Keratinocyte (primary cell): ENCODE measurements around the gene TPI1. TPM values are rescaled to one million over a fixed set of nuclear protein-coding genes. Genes with fewer than 3 reads are reported as not detected.
A peak's percentile ranks its signal among the peaks of the same experiment; 100 is the strongest.

ENCODE experiments used
- DNase-seq: peaks from one replicate; pipeline ENCODE4 v3.0.0-alpha.2; 2011; ENCODE audit warnings: low read depth, missing footprints, low spot score
- FAIRE-seq: peaks from 2 replicates; lab custom pipeline; 2011; peaks lifted over from hg19 to GRCh38; lab: Jason Lieb, UNC
- H2AFZ ChIP-seq: 2 replicates; pipeline ENCODE4 v1.6.0; 2012; ENCODE audit warnings: low read length, control low read depth, inconsistent platforms; ENCODE audit not compliant: control insufficient read depth
- H3K27ac ChIP-seq: 2 replicates; pipeline ENCODE4 v1.5.1; 2011; ENCODE audit warnings: low read length; ENCODE audit not compliant: control insufficient read depth, insufficient read depth
- H3K27me3 ChIP-seq: 3 replicates; pipeline ENCODE4 v1.6.0; 2011; ENCODE audit warnings: low read length; ENCODE audit not compliant: control insufficient read depth, insufficient read depth; ENCODE audit errors: extremely low read depth
- H3K36me3 ChIP-seq, 2 experiments: 2 replicates in 1 of 2; 3 replicates in 1 of 2; pipeline ENCODE4 v1.5.1; 2011; ENCODE audit warnings: low read length in 2 of 2, mild to moderate bottlenecking in 1 of 2; ENCODE audit not compliant: control insufficient read depth in 2 of 2, insufficient read depth in 2 of 2; ENCODE audit errors: extremely low read depth in 1 of 2
- H3K4me1 ChIP-seq: 3 replicates; pipeline ENCODE4 v1.5.1; 2011; ENCODE audit warnings: low read length; ENCODE audit not compliant: control insufficient read depth, insufficient read depth; ENCODE audit errors: extremely low read depth
- H3K4me2 ChIP-seq: 3 replicates; pipeline ENCODE4 v1.6.0; 2011; ENCODE audit warnings: low read depth, low read length; ENCODE audit not compliant: control insufficient read depth, insufficient read depth; ENCODE audit errors: extremely low read depth
- H3K4me3 ChIP-seq, 3 experiments: fragments of 200-600 bp in 1 of 3; sonication (generic) in 1 of 3; 2 replicates in 2 of 3; 3 replicates in 1 of 3; pipeline ENCODE4 v1.5.1; 2011 to 2016; ENCODE audit warnings: low read length in 3 of 3, mild to moderate bottlenecking in 3 of 3, control low read depth in 2 of 3, inconsistent platforms in 1 of 3, low read depth in 1 of 3, mixed read lengths in 1 of 3, mixed run types in 1 of 3, moderate library complexity in 1 of 3; ENCODE audit not compliant: control insufficient read depth in 2 of 3, insufficient read depth in 2 of 3; ENCODE audit errors: extremely low read depth in 1 of 3
- H3K79me2 ChIP-seq: 2 replicates; pipeline ENCODE4 v1.6.0; 2012; ENCODE audit warnings: low read length; ENCODE audit not compliant: control insufficient read depth, insufficient read depth
- H3K9ac ChIP-seq: 3 replicates; pipeline ENCODE4 v1.6.0; 2011; ENCODE audit warnings: low read length; ENCODE audit not compliant: control insufficient read depth, insufficient read depth; ENCODE audit errors: extremely low read depth
- H3K9me1 ChIP-seq: 3 replicates; pipeline ENCODE4 v1.6.0; 2011; ENCODE audit warnings: low read length; ENCODE audit not compliant: control insufficient read depth, insufficient read depth; ENCODE audit errors: extremely low read depth
- H3K9me3 ChIP-seq: 2 replicates; pipeline ENCODE4 v1.5.1; 2012; ENCODE audit warnings: low read depth, low read length; ENCODE audit not compliant: control insufficient read depth
- H4K20me1 ChIP-seq: 3 replicates; pipeline ENCODE4 v1.6.0; 2011; ENCODE audit warnings: low read length; ENCODE audit not compliant: control insufficient read depth, insufficient read depth; ENCODE audit errors: extremely low read depth
- CTCF ChIP-seq, 3 experiments: IDR thresholded peaks in 1 of 3; conservative IDR thresholded peaks in 1 of 3; optimal IDR thresholded peaks in 1 of 3; 2 replicates in 2 of 3; 3 replicates in 1 of 3; pipeline versions ENCODE3 to v1.5.1; 2011; ENCODE audit warnings: low read length in 3 of 3, mild to moderate bottlenecking in 3 of 3, moderate library complexity in 2 of 3, control low read depth in 1 of 3, inconsistent platforms in 1 of 3; ENCODE audit not compliant: insufficient read depth in 2 of 3; ENCODE audit errors: extremely low read depth in 1 of 3
- EZH2 ChIP-seq: IDR thresholded peaks from one replicate; pipeline ENCODE4 v1.6.1; 2012; ENCODE audit warnings: inconsistent platforms, mild to moderate bottlenecking, low read length, moderate library complexity
- dilution Hi-C: fragments of 300-500 bp; cut with MboI; formaldehyde crosslinking; loops from one replicate; pipeline ENCODE4 v1.7.0; 2020; ENCODE audit warnings: low sequenced_read_pairs; ENCODE audit not compliant: extremely low pct_ligation_motif_present
- polyA plus RNA-seq, 5 experiments: library from polyadenylated mRNA; depleted of rRNA in 3 of 5; stranded (reverse) in 3 of 5; stranded (forward) in 1 of 5; unstranded in 1 of 5; fragments of >200 nt; gene quantifications; 1 replicate in 1 of 5; 2 replicates in 3 of 5; 3 replicates in 1 of 5; pipeline versions ENCODE4 v1.2.1 to v1.2.3, GENCODE V29; 2011 to 2012; ENCODE audit warnings: missing spikeins in 2 of 5, low read depth in 1 of 5, low replicate concordance in 1 of 5

Gene TPI1
- polyA plus RNA-seq, 1 donor (not counting 4 experiments of a cell fraction or from before 2014, with no cell fraction given): 1,551 TPM

- Histone ChIP-seq H3K9me3 (no peaks in the 10 kb centered on the region), H3K79me2 (peaks cover 40% of the 10 kb centered on the region), H3K27ac (peak overlapping the region; percentile 91), H3K4me2 (peak overlapping the region; percentile 94), H3K36me3 (peaks cover 11 to 41% of the 10 kb centered on the region in 2 experiments), H3K9me1 (no peaks in the 10 kb centered on the region), H3K4me3 (peak overlapping the region; percentile 72 to 99 (median 95)), H4K20me1 (no peaks in the 10 kb centered on the region), H2AFZ (peak overlapping the region; percentile 73), H3K4me1 (peaks cover 21% of the 10 kb centered on the region), H3K9ac (peak overlapping the region; percentile 92), H3K27me3 (no peaks in the 10 kb centered on the region)
- no peak for TF ChIP-seq EZH2
- no peak for TF ChIP-seq CTCF (optimal IDR thresholded peaks at IDR 0.05 in 1 of 3, IDR thresholded peaks at IDR 0.05 in 1 of 3, conservative IDR thresholded peaks at IDR 0.05 in 1 of 3; ENCODE audit: extremely low read depth in 1 of 3, insufficient read depth in 2 of 3, low read length in 3 of 3)
- DNase-seq: no peak
- dilution Hi-C loops: no loop called here
- FAIRE-seq: no peak
Measured at GRCh38 chr12:6850796-6851152, 16.6 kb upstream of the TPI1 start.

GRCh38 chr12:6851153-6851920, 16.0 kb upstream of the TPI1 start, which contains the start of gene CDCA3:
CDCA3 (minus strand) TSS chr12:6851286; CDS start chr12:6850952, 334 bp downstream.
- Histone ChIP-seq H3K9me1 (no peaks in the 10 kb centered on the region), H3K4me1 (peaks cover 21% of the 10 kb centered on the region), H4K20me1 (no peaks in the 10 kb centered on the region), H3K9me3 (no peaks in the 10 kb centered on the region), H3K27ac (peak within 1 kb of the TSS; percentile 91), H3K9ac (peak within 1 kb of the TSS; percentile 92), H3K27me3 (no peaks in the 10 kb centered on the region), H3K36me3 (peaks cover 15 to 45% of the 10 kb centered on the region in 2 experiments), H3K4me2 (peak within 1 kb of the TSS; percentile 94), H3K4me3 (peak within 1 kb of the TSS; percentile 72 to 99 (median 95)), H2AFZ (peak within 1 kb of the TSS; percentile 100), H3K79me2 (peaks cover 41% of the 10 kb centered on the region)
- TF ChIP-seq EZH2 (no peak), CTCF (optimal IDR thresholded peaks at IDR 0.05 in 1 of 3, IDR thresholded peaks at IDR 0.05 in 1 of 3, conservative IDR thresholded peaks at IDR 0.05 in 1 of 3; ENCODE audit: extremely low read depth in 1 of 3, insufficient read depth in 2 of 3, low read length in 3 of 3) (no peak)
- dilution Hi-C loops: no loop called here
- DNase-seq (peak; percentile 97), FAIRE-seq (peak; percentile 95)
